ENCODE measurements around the gene APOL5. TPM values are rescaled to one million over a fixed set of nuclear protein-coding genes. Genes with fewer than 3 reads are reported as not detected.
A peak's percentile ranks its signal among the peaks of the same experiment; 100 is the strongest.

APOL5 gene
- total and polyA plus RNA-seq, 8 donors = 0.07 TPM; not detected in 7

DNA sequence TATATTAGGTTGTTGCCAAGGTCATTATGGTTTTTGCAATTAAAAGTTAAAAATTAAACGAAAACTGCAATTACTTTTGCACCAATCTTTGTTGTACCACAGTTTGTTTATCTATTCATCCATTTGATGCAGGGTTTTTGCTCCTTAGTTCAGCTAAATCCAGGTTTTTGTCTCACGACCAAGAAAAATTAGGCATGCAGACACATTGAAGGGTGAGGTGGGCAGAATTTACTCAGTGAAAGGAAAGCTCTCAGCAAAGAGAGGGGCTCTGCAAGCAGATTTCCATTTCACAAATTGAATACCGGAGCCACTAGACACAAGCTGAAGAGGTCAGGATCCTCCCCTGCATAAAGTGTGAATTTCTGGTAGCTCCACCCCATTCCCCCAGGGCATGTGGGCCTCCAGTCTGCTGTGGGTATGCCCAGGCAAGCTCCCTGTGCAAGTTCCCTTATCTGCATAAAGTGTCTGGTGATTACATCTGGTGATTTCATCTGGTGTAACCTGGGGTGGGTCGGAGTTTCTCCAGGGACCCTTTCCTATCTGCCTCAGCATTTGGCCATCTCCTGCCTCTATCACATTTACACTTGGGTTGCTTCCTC, 36.1 kb upstream of the APOL5 start:
- no peak for ATAC-seq
- TF ChIP-seq, protein P1, sequence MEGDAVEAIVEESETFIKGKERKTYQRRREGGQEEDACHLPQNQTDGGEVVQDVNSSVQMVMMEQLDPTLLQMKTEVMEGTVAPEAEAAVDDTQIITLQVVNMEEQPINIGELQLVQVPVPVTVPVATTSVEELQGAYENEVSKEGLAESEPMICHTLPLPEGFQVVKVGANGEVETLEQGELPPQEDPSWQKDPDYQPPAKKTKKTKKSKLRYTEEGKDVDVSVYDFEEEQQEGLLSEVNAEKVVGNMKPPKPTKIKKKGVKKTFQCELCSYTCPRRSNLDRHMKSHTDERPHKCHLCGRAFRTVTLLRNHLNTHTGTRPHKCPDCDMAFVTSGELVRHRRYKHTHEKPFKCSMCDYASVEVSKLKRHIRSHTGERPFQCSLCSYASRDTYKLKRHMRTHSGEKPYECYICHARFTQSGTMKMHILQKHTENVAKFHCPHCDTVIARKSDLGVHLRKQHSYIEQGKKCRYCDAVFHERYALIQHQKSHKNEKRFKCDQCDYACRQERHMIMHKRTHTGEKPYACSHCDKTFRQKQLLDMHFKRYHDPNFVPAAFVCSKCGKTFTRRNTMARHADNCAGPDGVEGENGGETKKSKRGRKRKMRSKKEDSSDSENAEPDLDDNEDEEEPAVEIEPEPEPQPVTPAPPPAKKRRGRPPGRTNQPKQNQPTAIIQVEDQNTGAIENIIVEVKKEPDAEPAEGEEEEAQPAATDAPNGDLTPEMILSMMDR (IDR thresholded peaks at IDR 0.05) = no peak
- Histone ChIP-seq H3K36me3 (no peaks in the 10 kb centered on the region), H3K4me3 (no peak overlapping the region), H3K27me3 (no peaks in the 10 kb centered on the region), H3K9me3 (no peaks in the 10 kb centered on the region), H3K27ac (no peak overlapping the region), H3K4me1 (no peaks in the 10 kb centered on the region)
- intact Hi-C loops (cut with DNase I) = no loop called here
- no peak for DNase-seq
- 73 to 79% methylated on average over 4 of the region's 4 CpGs for WGBS, 2 donors
- FAIRE-seq = no peak

DNA sequence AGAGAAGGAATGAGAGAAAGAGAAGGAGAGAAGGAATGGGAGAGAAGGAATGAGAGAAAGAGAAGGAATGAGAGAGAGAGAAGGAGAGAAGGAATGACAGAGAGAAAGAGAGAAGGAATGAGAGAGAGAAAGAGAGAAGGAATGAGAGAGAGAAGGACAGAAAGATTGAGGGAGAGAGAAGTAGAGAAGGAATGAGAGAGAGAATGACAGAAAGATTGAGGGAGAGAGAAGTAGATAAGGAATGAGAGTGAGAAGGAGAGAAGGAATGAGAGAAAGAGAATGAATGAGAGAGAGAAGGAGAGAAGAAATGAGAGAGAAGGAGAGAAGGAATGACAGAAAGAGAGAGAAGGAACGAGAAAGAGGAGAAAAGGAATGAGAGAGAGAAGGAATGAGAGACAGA, 34.1 kb upstream of the APOL5 start:
- intact Hi-C loops (cut with DNase I) = no loop called here
- Histone ChIP-seq H3K27ac (no peak overlapping the region), H3K4me3 (no peak overlapping the region), H3K9me3 (no peaks in the 10 kb centered on the region), H3K27me3 (no peaks in the 10 kb centered on the region), H3K4me1 (no peaks in the 10 kb centered on the region), H3K36me3 (no peaks in the 10 kb centered on the region)
- TF ChIP-seq, protein P1 (IDR thresholded peaks at IDR 0.05) = no peak
- no peak for ATAC-seq
- DNase-seq = no peak
- 34 to 57% methylated on average over 1 of the region's 1 CpG for WGBS, 2 donors
- no peak for FAIRE-seq

DNA sequence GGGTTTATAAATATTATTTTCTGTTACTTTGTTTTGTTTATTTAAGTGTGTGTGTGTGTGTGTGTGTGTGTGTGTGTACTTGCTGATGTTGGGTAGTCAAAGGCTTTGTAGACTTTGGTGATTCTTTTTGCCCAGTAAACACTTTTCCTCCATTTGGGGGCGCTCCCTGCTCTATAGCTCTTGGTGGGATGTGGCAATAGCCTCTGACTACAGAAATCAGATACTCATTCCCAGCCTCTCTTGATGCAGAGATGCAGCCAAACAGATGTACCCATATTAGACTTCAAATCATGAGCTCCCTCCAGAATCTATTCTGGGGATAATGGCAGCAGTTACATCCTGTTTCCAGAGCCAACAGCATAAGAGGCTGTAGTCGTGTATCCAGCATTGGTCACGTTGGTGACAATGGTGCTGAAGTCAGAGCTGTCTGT, 33.4 kb upstream of the APOL5 start:
- Histone ChIP-seq H3K36me3 (no peaks in the 10 kb centered on the region), H3K27ac (no peak overlapping the region), H3K4me1 (no peaks in the 10 kb centered on the region), H3K27me3 (no peaks in the 10 kb centered on the region), H3K9me3 (no peaks in the 10 kb centered on the region), H3K4me3 (no peak overlapping the region)
- DNase-seq (no peak), FAIRE-seq (no peak), ATAC-seq (peak in 2 of 4 donors; percentile 47 to 73)
- intact Hi-C loops (cut with DNase I) = no loop called here
- TF ChIP-seq, protein P1 (IDR thresholded peaks at IDR 0.05) = no peak
- WGBS, 2 donors = 49 to 51% methylated on average over 3 of the region's 3 CpGs

DNA sequence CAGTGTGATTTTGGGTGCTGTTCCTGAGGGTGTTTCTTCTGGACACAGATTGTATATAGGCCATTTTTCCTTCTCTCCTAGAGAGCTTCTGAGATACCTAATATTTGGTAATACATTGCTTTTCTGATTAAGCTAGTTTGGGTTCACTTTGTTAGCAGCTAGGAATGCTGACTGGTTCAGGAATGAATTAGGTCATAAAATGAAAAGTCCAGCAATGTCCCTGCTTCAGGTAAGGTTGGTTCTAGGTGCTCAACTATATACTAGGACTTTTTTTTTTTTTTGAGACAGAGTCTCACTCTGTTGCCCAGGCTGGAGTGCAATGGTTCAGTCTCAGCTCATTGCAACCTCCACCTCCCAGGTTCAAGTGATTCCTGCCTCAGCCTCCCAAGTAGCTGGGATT, 32.9 kb upstream of the APOL5 start:
- FAIRE-seq (no peak), ATAC-seq (no peak), DNase-seq (no peak)
- Histone ChIP-seq H3K27ac (no peak overlapping the region), H3K4me1 (no peaks in the 10 kb centered on the region), H3K36me3 (no peaks in the 10 kb centered on the region), H3K9me3 (no peaks in the 10 kb centered on the region), H3K27me3 (no peaks in the 10 kb centered on the region), H3K4me3 (no peak overlapping the region)
- intact Hi-C loops (cut with DNase I) = no loop called here
- TF ChIP-seq, protein P1 (IDR thresholded peaks at IDR 0.05) = no peak

DNA sequence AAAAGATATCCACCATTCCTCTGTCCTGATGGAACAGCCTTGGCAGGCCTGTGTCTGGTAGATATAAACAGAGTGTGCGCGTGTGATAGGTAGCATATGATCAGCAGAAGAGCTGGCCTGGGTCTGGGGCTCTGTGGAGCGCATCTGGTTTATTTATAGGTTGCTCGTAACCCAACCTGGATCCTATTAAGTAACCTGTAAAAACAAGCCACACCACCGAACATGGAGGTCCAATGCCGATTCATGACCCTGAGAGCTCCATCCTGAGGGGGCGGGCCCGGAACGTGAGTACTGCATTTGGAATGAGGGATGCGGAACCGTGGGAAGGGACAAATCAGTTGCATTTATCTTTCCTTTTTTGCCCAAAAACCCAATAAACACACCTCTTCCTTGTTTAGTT, 31.9 kb upstream of the APOL5 start:
- FAIRE-seq (no peak), DNase-seq (no peak), ATAC-seq (no peak)
- intact Hi-C loops (cut with DNase I) = no loop called here
- Histone ChIP-seq H3K9me3 (no peaks in the 10 kb centered on the region), H3K4me3 (no peak overlapping the region), H3K27ac (no peak overlapping the region), H3K27me3 (no peaks in the 10 kb centered on the region), H3K4me1 (no peaks in the 10 kb centered on the region), H3K36me3 (no peaks in the 10 kb centered on the region)
- TF ChIP-seq, protein P1 (IDR thresholded peaks at IDR 0.05) = no peak
- WGBS, 2 donors = 84 to 88% methylated on average over 11 of the region's 11 CpGs

Measured in pancreas (tissue), 10 donors.